Head of caudate nucleus (tissue), 42 donors: ENCODE results near the gene RCCD1.
"Not testable (repeated sequence)": the region's sequence is repeated elsewhere in the genome, so short reads cannot be mapped to it uniquely, and the experiment has no call there.

Source experiments
- DNase-seq, 42 donors: peaks; one replicate each; pipeline versions ENCODE4 v3.0.0 to v3.0.0-alpha.2; 2020 to 2021; ENCODE audit warnings: mixed read lengths in 7 of 42
- intact Hi-C: fragments of 100-400 bp; cut with DNase I; formaldehyde crosslinking; loops from one replicate; pipeline ENCODE4 v1.15.0; 2022

The RCCD1 gene, protein sequence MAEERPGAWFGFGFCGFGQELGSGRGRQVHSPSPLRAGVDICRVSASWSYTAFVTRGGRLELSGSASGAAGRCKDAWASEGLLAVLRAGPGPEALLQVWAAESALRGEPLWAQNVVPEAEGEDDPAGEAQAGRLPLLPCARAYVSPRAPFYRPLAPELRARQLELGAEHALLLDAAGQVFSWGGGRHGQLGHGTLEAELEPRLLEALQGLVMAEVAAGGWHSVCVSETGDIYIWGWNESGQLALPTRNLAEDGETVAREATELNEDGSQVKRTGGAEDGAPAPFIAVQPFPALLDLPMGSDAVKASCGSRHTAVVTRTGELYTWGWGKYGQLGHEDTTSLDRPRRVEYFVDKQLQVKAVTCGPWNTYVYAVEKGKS

DNA sequence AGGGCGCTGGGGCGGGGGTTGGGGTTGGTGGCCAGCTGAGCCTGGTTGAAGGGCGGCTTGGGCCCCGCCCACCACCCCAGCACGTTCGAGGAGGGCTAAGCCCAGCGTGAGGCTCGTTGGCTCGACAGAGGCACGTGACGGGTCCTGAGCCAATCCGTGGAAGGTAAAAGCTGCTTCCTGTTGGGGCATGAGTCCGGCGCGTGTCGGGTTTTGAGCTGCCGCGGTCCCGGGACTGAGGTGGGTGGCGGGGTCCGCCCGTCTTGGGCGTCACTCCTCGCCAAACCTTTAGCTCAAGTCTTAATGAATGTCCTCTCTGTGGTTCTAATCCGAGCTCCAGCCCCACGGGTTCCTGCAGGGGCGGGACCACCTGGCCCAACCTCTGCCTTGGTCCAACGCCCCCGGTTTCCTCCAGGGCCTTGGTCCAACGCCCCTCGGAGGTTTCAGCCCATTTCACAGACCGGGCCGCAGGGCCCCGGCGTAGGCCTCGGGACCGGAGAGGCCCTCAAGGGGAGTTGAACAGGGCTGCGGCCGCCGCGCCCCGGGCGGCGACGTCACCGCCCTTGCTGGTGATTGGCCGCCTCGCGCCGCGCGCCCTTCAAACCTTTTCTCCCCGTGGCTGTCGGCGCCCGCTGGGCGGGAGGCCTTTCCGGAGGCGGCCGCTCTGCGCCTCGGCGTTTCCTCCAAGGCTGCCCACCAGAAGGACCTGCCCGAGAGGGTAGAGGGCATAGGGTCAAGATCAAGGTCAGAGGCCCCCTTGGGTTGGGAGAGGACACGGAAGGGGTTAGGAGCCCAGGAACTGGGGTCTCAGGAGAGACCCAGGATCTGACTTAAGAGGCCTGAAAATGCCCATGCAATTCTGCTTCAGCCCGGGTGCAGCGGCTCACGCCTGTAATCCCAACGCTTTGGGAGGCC is at the start of gene RCCD1:
RCCD1 (plus strand) TSS at position 173 of the 912 bp plus-strand sequence. CDS start 1,851 bp downstream, outside the sequence.
- intact Hi-C loops = loop anchor here (5.0 to 10.0 kb wide), 3 partner anchors 70 to 317 kb away; partner anchors contain the start of gene VPS33B
- peak; percentile 94 to 99 (median 97) for DNase-seq

- no peak for DNase-seq
- intact Hi-C loops = no loop called here
Observed at GRCh38 chr15:90905306-90906180, 49.1 kb upstream of the RCCD1 start.

DNA sequence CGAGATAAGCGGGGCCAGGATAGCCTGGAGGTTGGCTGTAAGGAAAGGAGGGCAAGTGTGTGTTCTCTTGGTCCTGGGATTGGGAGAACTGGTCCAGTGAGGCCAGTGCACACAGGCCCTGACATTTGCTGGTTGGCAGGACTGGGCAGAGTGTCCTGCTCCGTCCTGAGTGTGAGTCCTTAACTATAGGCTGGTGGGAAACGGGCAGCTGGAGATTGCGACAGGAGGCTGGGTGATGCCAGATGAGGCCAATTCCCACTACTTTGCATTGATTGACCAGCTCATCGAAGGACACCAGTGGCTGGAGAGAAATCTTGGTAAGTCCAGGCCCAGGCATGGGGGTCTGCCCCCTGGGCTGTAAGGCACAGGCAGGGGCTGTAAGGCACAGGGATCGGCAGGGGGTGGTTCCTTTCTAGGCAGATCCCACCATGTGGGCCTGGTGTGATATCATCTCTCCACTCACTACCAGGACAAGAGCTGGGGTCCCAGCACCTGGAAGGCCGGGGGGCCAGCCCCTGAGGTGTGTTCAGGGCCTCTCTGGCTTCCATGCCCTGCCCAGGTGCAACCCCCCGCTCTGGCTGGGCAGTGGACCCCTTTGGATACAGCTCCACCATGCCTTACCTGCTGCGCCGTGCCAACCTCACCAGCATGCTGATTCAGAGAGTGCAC is 48.4 kb upstream of the RCCD1 start:
- peak in 2 of 42 donors; percentile 30 to 33 for DNase-seq
- intact Hi-C loops = no loop called here

DNA sequence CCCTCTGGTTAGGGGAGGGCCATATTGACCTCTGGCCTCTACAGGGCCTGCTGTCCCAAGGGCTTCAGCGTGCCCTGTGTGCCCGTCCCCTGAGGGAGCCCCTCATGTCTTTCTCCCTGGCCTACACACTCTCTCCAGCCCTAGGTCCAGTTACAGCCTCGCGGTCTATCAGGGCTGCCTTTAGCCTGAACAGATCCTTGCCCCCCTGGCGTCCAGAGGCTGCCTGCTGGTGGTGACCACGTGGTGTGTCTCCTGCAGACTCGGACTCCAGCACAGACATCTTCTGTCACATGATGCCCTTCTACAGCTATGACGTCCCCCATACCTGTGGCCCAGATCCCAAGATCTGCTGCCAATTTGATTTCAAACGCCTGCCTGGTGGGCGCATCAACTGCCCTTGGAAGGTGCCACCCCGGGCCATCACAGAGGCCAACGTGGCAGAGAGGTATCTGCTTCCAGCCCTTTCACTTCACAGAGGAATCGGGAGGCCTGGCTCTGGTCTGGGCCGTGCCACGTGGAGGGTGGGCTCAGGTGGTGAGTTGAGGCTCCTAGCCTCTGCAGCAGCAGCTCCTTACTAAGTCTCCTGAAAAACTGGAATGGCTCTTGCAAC is 47.5 kb upstream of the RCCD1 start:
- DNase-seq = peak in 2 of 42 donors; percentile 26 to 37
- intact Hi-C loops = no loop called here

DNA sequence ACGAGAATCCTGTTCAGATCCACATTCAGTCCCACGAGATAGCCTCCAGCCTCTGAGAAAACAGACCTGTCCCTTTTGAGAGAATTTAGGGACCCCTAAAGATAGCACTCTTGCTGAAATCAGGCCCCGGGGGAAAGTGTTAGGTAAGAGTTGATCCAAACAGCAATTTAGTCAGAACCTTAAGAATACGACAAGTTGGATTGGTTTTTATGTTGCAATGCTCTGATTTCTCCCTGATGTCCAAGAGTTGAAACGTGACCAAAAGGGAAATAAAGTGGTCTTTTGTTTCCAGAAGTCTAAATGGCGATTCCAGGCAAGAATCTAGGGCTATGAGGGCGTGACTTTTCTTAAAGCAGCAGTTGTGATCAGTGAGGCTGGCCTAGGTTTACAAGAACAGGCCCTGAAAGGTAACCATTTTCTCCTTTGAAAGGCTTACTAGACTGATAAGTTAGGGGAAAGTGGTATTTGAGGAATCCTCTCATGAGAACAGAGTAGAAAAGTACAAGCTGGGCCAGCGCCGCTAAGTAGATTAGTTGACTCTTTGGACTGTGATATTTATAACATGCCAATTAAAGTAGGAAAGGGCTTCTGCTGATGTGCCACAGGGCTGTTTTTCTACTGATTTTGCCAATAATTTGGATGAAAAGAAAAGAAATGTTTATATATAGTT is 46.7 kb upstream of the RCCD1 start:
- DNase-seq = no peak
- intact Hi-C loops = no loop called here

DNA sequence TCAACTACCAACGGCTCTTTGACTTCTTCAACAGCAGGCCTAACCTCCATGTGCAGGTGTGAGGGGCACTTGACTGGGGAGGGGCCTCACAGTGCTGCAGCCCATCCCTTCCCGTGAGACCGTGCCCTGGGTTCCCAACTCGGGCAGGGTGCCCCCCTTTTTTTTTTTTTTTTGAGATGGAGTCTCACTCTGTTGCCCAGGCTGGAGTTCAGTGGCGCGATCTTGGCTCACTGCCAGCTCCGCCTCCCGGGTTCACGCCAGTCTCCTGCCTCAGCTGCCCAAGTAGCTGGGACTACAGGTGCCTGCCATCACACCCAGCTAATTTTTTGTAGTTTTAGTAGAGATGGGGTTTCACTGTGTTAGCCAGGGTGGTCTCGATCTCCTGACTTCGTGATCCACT is 45.2 kb upstream of the RCCD1 start:
- intact Hi-C loops, DNase-seq: not testable (repeated sequence)

DNA sequence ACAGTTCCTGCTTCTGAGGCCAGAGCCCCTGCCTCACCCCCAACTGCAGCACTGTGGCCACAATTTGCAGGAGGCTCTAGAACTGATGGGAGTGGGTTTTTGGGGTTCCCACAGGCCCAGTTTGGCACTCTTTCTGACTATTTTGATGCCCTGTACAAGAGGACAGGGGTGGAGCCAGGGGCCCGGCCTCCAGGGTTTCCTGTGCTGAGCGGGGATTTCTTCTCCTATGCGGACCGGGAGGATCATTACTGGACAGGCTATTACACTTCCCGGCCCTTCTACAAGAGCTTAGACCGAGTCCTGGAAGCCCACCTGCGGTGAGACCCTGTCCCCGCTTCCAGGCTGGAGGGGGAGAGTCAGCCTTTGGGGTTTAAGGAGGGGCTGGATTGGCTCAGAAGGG is 44.7 kb upstream of the RCCD1 start:
- DNase-seq = no peak
- intact Hi-C loops = no loop called here

- intact Hi-C loops = no loop called here
- DNase-seq = no peak
Observed at GRCh38 chr15:90910441-90911301, 44.0 kb upstream of the RCCD1 start.

DNA sequence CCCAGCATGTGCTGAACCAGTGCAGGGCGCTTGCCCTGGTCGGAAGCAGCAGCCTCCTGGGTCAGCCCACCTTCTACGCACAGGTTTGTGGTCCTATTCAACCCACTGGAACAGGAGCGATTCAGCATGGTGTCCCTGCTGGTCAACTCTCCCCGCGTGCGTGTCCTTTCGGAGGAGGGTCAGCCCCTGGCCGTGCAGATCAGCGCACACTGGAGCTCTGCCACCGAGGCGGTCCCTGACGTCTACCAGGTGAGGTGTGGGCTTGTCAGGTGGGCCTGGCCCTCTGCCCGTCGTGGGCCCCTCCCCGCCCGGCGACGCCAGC is 43.4 kb upstream of the RCCD1 start:
- intact Hi-C loops = no loop called here

DNA sequence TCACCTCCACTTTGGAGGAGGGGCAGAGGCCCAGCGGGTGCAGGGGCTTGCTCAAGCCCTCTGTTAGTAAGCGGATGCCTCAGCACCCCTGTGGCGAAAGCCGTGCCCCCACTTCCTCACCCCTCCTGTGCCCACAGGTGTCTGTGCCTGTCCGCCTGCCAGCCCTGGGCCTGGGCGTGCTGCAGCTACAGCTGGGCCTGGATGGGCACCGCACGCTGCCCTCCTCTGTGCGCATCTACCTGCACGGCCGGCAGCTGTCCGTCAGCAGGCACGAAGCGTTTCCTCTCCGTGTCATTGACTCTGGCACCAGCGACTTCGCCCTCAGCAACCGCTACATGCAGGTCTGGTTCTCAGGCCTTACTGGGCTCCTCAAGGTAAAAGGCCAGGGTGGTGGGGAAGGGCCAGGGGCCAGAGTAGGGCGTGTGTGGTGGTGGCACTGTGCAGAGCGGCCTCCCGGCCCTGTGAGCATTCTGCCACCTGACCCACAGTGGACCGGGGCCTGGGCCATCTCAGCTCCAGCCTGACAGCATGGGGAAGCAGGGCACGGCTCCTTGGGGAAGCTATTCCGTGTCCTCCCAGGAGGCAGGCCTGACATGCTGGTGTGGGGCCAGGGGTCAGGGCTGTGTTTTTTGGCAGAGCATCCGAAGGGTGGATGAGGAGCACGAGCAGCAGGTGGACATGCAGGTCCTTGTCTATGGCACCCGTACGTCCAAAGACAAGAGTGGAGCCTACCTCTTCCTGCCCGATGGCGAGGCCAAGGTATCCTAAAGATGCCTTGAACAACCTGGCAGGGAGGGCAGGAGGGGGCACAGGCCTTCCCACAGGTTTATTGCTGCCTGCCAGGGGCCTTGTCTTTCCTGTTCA is 42.5 kb upstream of the RCCD1 start:
- no peak for DNase-seq
- intact Hi-C loops = no loop called here

More for the DNA sequence above, 43.4 kb upstream of the RCCD1 start:
- no peak for DNase-seq

DNA sequence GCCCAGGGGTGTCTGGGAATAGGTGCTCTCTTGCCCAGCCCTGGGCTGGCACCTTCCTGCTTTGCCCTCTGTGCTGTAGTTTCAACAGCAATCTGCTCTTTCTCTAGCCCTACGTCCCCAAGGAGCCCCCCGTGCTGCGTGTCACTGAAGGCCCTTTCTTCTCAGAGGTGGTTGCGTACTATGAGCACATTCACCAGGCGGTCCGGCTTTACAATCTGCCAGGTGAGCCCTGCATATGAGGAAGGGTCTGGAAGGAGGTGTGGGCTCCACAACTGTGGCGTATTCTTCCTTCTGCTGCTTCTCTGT is 42.0 kb upstream of the RCCD1 start:
- intact Hi-C loops = no loop called here
- no peak for DNase-seq

DNA sequence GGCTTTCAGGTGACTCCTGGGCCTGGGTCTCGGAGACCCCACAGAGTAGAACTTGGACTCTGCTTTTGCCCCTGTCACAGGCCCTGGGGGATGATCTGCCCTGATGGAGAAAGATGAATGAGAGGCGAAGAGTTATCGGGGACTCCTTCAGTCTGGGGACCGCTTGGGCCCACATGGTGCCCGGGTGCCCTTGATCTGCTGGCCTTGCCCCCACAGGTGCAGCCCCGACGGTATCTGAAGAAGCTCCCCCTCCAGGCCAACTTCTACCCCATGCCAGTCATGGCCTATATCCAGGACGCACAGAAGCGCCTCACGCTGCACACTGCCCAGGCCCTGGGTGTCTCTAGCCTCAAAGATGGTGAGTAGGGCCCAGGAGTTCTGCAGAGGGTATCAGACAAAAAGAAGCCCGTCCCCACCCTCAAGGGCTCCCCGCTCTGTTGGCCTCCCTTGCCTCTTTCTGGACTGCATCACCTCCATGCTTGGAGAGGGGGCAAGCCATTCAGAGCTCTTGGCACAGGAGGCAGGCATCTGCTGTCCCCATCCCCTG is 41.2 kb upstream of the RCCD1 start:
- no peak for DNase-seq
- intact Hi-C loops = no loop called here

GRCh38 chr15:90914305-90915080 is 40.2 kb upstream of the RCCD1 start:
- intact Hi-C loops = no loop called here
- DNase-seq = no peak

DNA sequence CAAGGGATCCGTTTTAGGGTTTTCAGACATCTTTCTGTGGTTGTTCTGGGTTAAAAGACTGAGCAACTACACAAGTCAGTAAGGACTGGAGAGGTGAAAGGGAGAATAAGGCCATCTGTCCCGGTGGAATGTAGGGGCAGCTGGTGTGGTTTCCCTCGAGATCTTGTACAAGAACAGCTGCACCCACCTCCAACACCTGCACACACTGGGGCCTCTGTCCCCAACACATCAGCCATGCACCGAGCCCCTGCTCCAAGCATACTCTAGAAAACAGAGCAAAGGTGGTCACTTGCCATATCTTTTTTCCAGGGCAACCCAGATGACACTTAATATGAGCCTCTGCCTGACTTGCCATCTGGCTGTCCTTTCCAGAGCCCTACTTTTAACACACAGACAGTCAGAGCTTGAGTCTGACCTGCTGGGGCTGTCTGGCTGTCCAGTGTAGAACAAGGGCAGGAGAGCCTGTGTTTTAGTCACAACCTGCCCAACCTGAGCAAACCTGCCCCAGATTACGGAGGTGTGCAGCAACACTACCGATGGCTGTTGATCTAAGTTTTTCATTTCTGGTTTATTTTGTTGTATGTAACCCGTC is 39.4 kb upstream of the RCCD1 start:
- intact Hi-C loops = no loop called here
- no peak for DNase-seq
